H1 (cell line): ENCODE data around the gene PRSS21. TPM values are rescaled to one million over a fixed set of nuclear protein-coding genes. Genes with fewer than 3 reads are reported as not detected.

ENCODE experiments used
- ATF2 ChIP-seq: IDR thresholded peaks from 2 replicates; pipeline ENCODE4 v1.6.1; 2012; ENCODE audit warnings: low read length, inconsistent platforms
- BRCA1 ChIP-seq: IDR thresholded peaks from 2 replicates; pipeline ENCODE4 v1.6.1; 2012; ENCODE audit warnings: low read depth, low read length, improper control_type of control experiment
- CEBPB ChIP-seq: IDR thresholded peaks from 2 replicates; pipeline ENCODE4 v1.6.1; 2012; ENCODE audit warnings: low read depth, low read length
- CHD2 ChIP-seq: IDR thresholded peaks from 2 replicates; pipeline ENCODE4 v1.6.1; 2012; ENCODE audit warnings: low read length, improper control_type of control experiment
- CTBP2 ChIP-seq: IDR thresholded peaks from 2 replicates; pipeline ENCODE4 v1.7.0; 2011; ENCODE audit warnings: borderline replicate concordance, mild to moderate bottlenecking, moderate library complexity, mixed read lengths, low read length; ENCODE audit not compliant: insufficient read depth, insufficient read length
- EP300 ChIP-seq, 2 experiments: IDR thresholded peaks; 1 replicate in 1 of 2; 2 replicates in 1 of 2; pipeline ENCODE4 v1.6.1; 2011 to 2012; ENCODE audit warnings: low read depth in 2 of 2, low read length in 2 of 2, mild to moderate bottlenecking in 2 of 2, borderline replicate concordance in 1 of 2, inconsistent platforms in 1 of 2, moderate library complexity in 1 of 2
- HDAC6 ChIP-seq: IDR thresholded peaks from one replicate; pipeline ENCODE4 v1.7.1; 2012; ENCODE audit warnings: low read depth, mild to moderate bottlenecking, inconsistent platforms, low read length, moderate library complexity
- KDM1A ChIP-seq: fragments of 200-600, 300-600 bp; sonication (generic); IDR thresholded peaks from 2 replicates; pipeline ENCODE4 v1.7.1; 2016; ENCODE audit warnings: mild to moderate bottlenecking, low read length, borderline replicate concordance
- KDM4A ChIP-seq: IDR thresholded peaks from one replicate; pipeline ENCODE4 v1.7.1; 2012; ENCODE audit warnings: low read depth, mild to moderate bottlenecking, moderate library complexity, low read length, inconsistent platforms; ENCODE audit not compliant: severe bottlenecking
- RBBP5 ChIP-seq: IDR thresholded peaks from 2 replicates; pipeline ENCODE4 v1.7.1; 2012; ENCODE audit warnings: low read depth, mild to moderate bottlenecking, inconsistent platforms, low read length, moderate library complexity, borderline replicate concordance
- SAP30 ChIP-seq: fragments of 300-600 bp; sonication (generic); IDR thresholded peaks from 2 replicates; pipeline ENCODE4 v1.7.1; 2012; ENCODE audit warnings: low read length, moderate library complexity, mild to moderate bottlenecking, inconsistent platforms; ENCODE audit not compliant: insufficient read depth, insufficient replicate concordance
- SIN3A ChIP-seq, 2 experiments: IDR thresholded peaks in 1 of 2; conservative IDR thresholded peaks in 1 of 2; 2 replicates each; pipeline ENCODE4 v1.6.1; 2011 to 2012; ENCODE audit warnings: low read length in 2 of 2, improper control_type of control experiment in 1 of 2, low read depth in 1 of 2, mild to moderate bottlenecking in 1 of 2
- polyA plus RNA-seq, 7 experiments: library from polyadenylated mRNA; depleted of rRNA in 3 of 7; stranded (reverse) in 5 of 7; unstranded in 2 of 7; fragments of >200 nt in 5 of 7; fragments of 200-250 nt in 2 of 7; gene quantifications; 1 replicate in 5 of 7; 2 replicates in 1 of 7; 4 replicates in 1 of 7; pipeline versions ENCODE4 v1.2.1 to v1.2.3, GENCODE V29; 2011 to 2013; ENCODE audit warnings: missing spikeins in 2 of 7, mixed read lengths in 2 of 7
- total RNA-seq: library from RNA; stranded (reverse); fragmentation: NEBNext Ultra II Directional; extraction: Animal tissue kit (Norgen Biotek cat#: 25700); gene quantifications from 2 replicates; pipeline ENCODE4 v1.2.1, GENCODE V29; 2021
- TF ChIP-seq, protein P1 (sequence below): IDR thresholded peaks from 2 replicates; pipeline ENCODE4 v1.6.1; 2012; ENCODE audit warnings: inconsistent platforms

PRSS21 gene
- total and polyA plus RNA-seq, 2 of the 8 experiments (the other 6 are each of a cell fraction or from before 2014, with no cell fraction given) = 0.76 to 1.0 TPM

- TF ChIP-seq ATF2 (no peak), EP300 (IDR thresholded peaks at IDR 0.05; ENCODE audit: borderline replicate concordance in 1 of 2, low read depth in 2 of 2, low read length in 2 of 2) (no peak), SIN3A (conservative IDR thresholded peaks at IDR 0.05 in 1 of 2, IDR thresholded peaks at IDR 0.05 in 1 of 2; ENCODE audit: low read depth in 1 of 2, low read length in 2 of 2) (no peak), CEBPB (no peak), CHD2 (0 out of 2 replicates have a peak, but pooled peaks have one; percentile 7), CTBP2 (no peak), KDM4A (peak; percentile 4), SAP30 (no peak), BRCA1 (no peak), KDM1A (no peak), RBBP5 (no peak), HDAC6 (no peak)
- TF ChIP-seq, protein P1, sequence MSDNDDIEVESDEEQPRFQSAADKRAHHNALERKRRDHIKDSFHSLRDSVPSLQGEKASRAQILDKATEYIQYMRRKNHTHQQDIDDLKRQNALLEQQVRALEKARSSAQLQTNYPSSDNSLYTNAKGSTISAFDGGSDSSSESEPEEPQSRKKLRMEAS = no peak
These were observed 39.0 kb upstream of the PRSS21 start (continued) for GRCh38 chr16:2777903-2778629.
